T-helper 17 cell (primary cell): Measurements from ENCODE around the gene CFAP58. TPM values are rescaled to one million over a fixed set of nuclear protein-coding genes. Genes with fewer than 3 reads are reported as not detected.

Source experiments
- ATAC-seq: fragments of 150-1000 bp; cut with Tn5 transposase; 2 replicates; pipeline ENCODE4 v1.10.0; 2021; ENCODE audit warnings: mild to moderate bottlenecking, moderate library complexity
- DNase-seq, 3 donors: peaks; one replicate each; pipeline versions ENCODE4 v3.0.0 to v3.0.0-alpha.2; 2020 to 2021
- H3K9me3 ChIP-seq: one replicate; pipeline ENCODE4 v1.7.0; 2013; ENCODE audit warnings: low read length, mild to moderate bottlenecking; ENCODE audit not compliant: control insufficient read depth, poor library complexity, severe bottlenecking
- H3K27ac Mint-ChIP-seq: one replicate; pipeline ENCODE4 v1.8.0; 2022; ENCODE audit warnings: mild to moderate bottlenecking, moderate library complexity, mixed read lengths
- H3K27me3 Mint-ChIP-seq: one replicate; pipeline ENCODE4 v1.8.0; 2022; ENCODE audit warnings: mixed read lengths
- H3K36me3 Mint-ChIP-seq: one replicate; pipeline ENCODE4 v1.8.0; 2022; ENCODE audit warnings: low read depth, mixed read lengths
- H3K4me1 Mint-ChIP-seq: one replicate; pipeline ENCODE4 v1.8.0; 2022; ENCODE audit warnings: mild to moderate bottlenecking, mixed read lengths
- H3K4me3 Mint-ChIP-seq: one replicate; pipeline ENCODE4 v1.8.0; 2022; ENCODE audit warnings: mild to moderate bottlenecking, moderate library complexity, mixed read lengths
- total RNA-seq, 4 donors: library from RNA in 2 of 4; stranded (reverse) in 2 of 4; gene quantifications; one replicate each; pipeline ENCODE4 v1.2.3 and lab custom pipeline; 2022 to 2026

Gene CFAP58
- total RNA-seq, 2 donors from 2014 or later = not detected

DNA sequence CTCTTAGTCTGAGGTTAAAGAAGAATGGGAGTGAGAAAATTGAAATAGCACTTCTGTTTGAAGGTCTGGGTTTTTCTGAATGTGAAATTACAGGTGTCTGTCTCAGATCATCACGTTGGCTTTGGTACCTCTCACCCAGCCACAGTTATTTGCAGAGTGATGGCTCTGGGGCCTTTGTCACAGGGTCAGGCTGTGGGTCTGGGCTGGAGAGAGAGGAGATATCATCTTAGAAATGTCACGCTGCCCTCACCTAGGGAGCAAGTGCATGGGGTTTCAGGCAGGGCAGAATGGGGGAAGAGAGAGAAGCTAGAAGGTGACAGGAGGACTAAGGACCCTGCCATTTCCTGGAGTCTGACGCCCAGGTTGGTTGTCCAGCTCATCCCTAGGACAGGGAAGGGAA, 127.2 kb downstream of the CFAP58 start:
- H3K27me3 Mint-ChIP-seq = peaks cover 59% of the 10 kb centered on the region
- ATAC-seq = no peak
- no peak overlapping the region for H3K27ac Mint-ChIP-seq

DNA sequence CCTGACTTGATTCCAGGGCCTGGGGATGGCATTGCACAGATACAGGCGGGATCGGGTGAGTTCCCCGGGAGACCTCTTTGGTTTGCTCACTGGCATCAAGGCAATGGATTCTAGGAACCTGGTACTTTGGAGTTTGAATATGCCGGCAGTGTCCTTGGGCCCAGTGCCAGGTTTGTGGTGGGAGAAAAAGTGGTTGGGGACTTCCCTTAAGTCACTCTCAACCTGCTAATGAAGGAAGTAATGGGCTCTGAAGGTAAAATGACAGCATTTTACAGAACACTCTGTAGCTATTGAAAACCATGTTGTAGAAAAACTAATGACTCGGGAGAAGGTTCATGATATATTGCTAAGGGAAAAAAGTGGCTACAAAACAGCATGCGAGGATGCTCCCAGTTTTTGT, 129.9 kb downstream of the CFAP58 start:
- Mint-ChIP-seq H3K36me3 (no peaks in the 10 kb centered on the region), H3K27ac (no peak overlapping the region), H3K27me3 (peaks cover 52% of the 10 kb centered on the region), H3K4me3 (no peak overlapping the region), H3K4me1 (peaks cover 2% of the 10 kb centered on the region)
- no peaks in the 10 kb centered on the region for H3K9me3 ChIP-seq
- DNase-seq = no peak
- ATAC-seq = no peak

More for the DNA sequence above, 127.2 kb downstream of the CFAP58 start:
- Mint-ChIP-seq H3K4me1 (peaks cover 2% of the 10 kb centered on the region), H3K4me3 (no peak overlapping the region), H3K36me3 (peaks cover under 1% of the 10 kb centered on the region)
- no peaks in the 10 kb centered on the region for H3K9me3 ChIP-seq
- DNase-seq = no peak

GRCh38 chr10:104485632-104486031, 132.0 kb downstream of the CFAP58 start:
- ATAC-seq (no peak), DNase-seq (no peak)
- Mint-ChIP-seq H3K36me3 (no peaks in the 10 kb centered on the region), H3K4me1 (peaks cover 2% of the 10 kb centered on the region), H3K4me3 (no peak overlapping the region), H3K27ac (no peak overlapping the region), H3K27me3 (peaks cover 61% of the 10 kb centered on the region)
- H3K9me3 ChIP-seq = no peaks in the 10 kb centered on the region

GRCh38 chr10:104486803-104487202, 133.2 kb downstream of the CFAP58 start:
- Mint-ChIP-seq H3K4me1 (peaks cover 2% of the 10 kb centered on the region), H3K27me3 (peaks cover 55% of the 10 kb centered on the region), H3K27ac (no peak overlapping the region), H3K4me3 (no peak overlapping the region), H3K36me3 (no peaks in the 10 kb centered on the region)
- DNase-seq (no peak), ATAC-seq (no peak)
- no peaks in the 10 kb centered on the region for H3K9me3 ChIP-seq

GRCh38 chr10:104487794-104488438, 134.3 kb downstream of the CFAP58 start:
- Mint-ChIP-seq H3K27ac (no peak overlapping the region), H3K36me3 (no peaks in the 10 kb centered on the region), H3K4me3 (no peak overlapping the region), H3K27me3 (peaks cover 50% of the 10 kb centered on the region), H3K4me1 (peaks cover 6% of the 10 kb centered on the region)
- DNase-seq (no peak), ATAC-seq (no peak)
- no peaks in the 10 kb centered on the region for H3K9me3 ChIP-seq

GRCh38 chr10:104488439-104488832, 134.8 kb downstream of the CFAP58 start:
- no peak overlapping the region for H3K27ac Mint-ChIP-seq
- peaks cover 48% of the 10 kb centered on the region for H3K27me3 Mint-ChIP-seq
- H3K4me3 Mint-ChIP-seq = no peak overlapping the region
- peaks cover 6% of the 10 kb centered on the region for H3K4me1 Mint-ChIP-seq
- no peaks in the 10 kb centered on the region for H3K36me3 Mint-ChIP-seq
- H3K9me3 ChIP-seq = no peaks in the 10 kb centered on the region
- ATAC-seq (no peak), DNase-seq (no peak)

DNA sequence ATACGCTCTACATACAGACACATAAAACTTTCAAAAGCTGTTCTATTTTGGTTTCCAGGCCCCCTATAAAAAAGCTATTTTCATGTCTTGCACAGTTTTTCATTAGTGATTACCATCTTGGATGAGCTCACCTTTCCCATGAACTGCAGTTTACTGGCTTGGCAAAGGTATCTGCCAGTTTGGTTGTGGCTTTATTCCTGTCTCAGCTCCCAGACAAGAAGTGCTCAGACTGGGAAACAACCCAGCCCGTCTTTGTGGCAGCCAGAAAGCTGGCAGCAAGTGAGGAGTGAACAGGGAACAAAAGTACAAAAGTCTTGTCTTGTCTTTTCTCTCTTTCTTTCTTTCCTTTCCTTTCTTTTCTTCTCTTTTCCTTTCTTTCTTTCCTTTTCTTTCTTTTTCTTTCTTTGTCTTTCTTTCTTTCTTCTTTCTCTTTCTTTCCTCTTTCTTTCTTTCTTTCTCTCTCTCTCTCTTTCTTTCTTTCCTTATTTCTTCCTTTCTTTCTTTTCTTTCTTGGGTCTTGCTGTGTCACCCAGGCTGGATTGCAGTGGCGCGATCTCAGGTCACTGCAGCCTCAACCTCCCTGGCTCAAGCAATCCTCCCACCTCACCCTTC, 138.8 kb downstream of the CFAP58 start:
- Mint-ChIP-seq H3K4me3 (no peak overlapping the region), H3K27ac (no peak overlapping the region), H3K4me1 (peaks cover 3% of the 10 kb centered on the region), H3K36me3 (no peaks in the 10 kb centered on the region), H3K27me3 (peaks cover 26% of the 10 kb centered on the region)
- H3K9me3 ChIP-seq = no peaks in the 10 kb centered on the region
- DNase-seq (no peak), ATAC-seq (no peak)

DNA sequence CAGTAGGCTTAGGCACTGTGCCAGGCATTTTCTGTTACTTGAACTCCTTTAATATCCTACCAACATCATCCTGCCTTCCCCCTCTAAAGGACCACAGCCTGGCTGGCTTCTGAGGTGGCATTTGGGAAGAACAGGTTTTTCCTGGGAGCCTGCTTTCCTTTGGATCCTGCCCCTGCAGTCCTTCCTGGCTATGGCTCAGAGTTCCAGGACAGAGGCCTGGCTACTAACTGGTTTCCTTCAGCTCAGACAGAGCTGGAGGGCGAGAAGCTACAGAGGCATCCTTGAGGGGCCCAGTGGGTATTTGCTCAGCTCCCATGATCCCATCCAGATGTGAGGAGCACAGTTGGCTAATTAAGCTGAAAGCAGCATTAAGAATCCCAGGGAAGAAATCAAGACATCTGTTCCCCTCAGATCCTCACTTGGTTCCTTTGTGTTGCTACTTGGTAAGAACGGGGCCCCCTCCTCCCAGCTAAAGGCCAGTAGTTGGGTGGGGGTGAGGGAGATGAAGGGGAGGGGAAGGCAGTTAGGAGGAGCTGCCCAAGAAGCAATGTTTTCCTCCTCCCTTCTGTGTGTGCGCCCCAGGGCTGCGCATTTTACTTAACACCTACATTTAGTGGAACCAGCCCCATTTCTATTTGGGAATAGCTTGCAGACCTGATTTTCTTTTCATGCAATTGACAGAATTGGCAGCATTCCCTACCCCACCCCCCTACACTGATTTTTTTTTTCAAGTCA, 144.9 kb downstream of the CFAP58 start:
- H3K27ac Mint-ChIP-seq = no peak overlapping the region
- H3K4me1 Mint-ChIP-seq = no peaks in the 10 kb centered on the region
- peaks cover 37% of the 10 kb centered on the region for H3K27me3 Mint-ChIP-seq
- DNase-seq (no peak), ATAC-seq (no peak)
- H3K36me3 Mint-ChIP-seq = no peaks in the 10 kb centered on the region
- no peak overlapping the region for H3K4me3 Mint-ChIP-seq
- H3K9me3 ChIP-seq = no peaks in the 10 kb centered on the region

DNA sequence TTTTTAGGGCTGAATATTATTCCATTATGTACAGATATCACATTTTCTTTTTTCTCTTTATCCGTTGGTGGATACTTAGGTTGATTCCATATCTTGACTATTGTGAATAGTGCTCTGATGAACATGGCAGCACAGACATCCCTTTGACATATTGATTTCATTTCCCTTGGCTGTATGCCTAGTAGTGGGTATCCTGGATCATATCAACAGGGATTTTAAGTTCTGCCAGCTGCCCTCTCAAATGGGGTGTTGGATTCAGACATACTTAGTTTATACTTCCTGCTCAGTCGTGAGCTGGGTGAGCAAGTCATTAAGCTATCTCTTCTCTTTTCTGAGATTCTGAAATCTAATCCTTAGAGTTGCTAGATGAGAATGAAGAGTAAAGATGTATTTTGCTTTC, 147.8 kb downstream of the CFAP58 start:
- no peak overlapping the region for H3K4me3 Mint-ChIP-seq
- H3K27ac Mint-ChIP-seq = no peak overlapping the region
- ATAC-seq (no peak), DNase-seq (no peak)
- H3K27me3 Mint-ChIP-seq = peaks cover 48% of the 10 kb centered on the region
- H3K36me3 Mint-ChIP-seq = no peaks in the 10 kb centered on the region
- H3K4me1 Mint-ChIP-seq = no peaks in the 10 kb centered on the region
- H3K9me3 ChIP-seq = no peaks in the 10 kb centered on the region

- H3K9me3 ChIP-seq = no peaks in the 10 kb centered on the region
- peaks cover 54% of the 10 kb centered on the region for H3K27me3 Mint-ChIP-seq
- ATAC-seq (no peak), DNase-seq (no peak)
- no peaks in the 10 kb centered on the region for H3K4me1 Mint-ChIP-seq
- no peak overlapping the region for H3K4me3 Mint-ChIP-seq
- no peaks in the 10 kb centered on the region for H3K36me3 Mint-ChIP-seq
- no peak overlapping the region for H3K27ac Mint-ChIP-seq
These were observed 148.4 kb downstream of the CFAP58 start for GRCh38 chr10:104501864-104502579.

- no peak overlapping the region for H3K27ac Mint-ChIP-seq
- H3K4me1 Mint-ChIP-seq = no peaks in the 10 kb centered on the region
These were observed 149.3 kb downstream of the CFAP58 start for GRCh38 chr10:104502907-104503306.

More at GRCh38 chr10:104502907-104503306, 149.3 kb downstream of the CFAP58 start:
- Mint-ChIP-seq H3K4me3 (no peak overlapping the region), H3K27me3 (peaks cover 62% of the 10 kb centered on the region), H3K36me3 (no peaks in the 10 kb centered on the region)
- DNase-seq = no peak
- no peaks in the 10 kb centered on the region for H3K9me3 ChIP-seq
- ATAC-seq = no peak
